Measurements from ENCODE around the gene FAM89A. TPM values are rescaled to one million over a fixed set of nuclear protein-coding genes. Genes with fewer than 3 reads are reported as not detected.

FAM89A gene
- total and polyA plus RNA-seq, 2 donors (not counting 3 experiments of a cell fraction or from before 2014, with no cell fraction given): 21.0 to 24.0 TPM

DNA sequence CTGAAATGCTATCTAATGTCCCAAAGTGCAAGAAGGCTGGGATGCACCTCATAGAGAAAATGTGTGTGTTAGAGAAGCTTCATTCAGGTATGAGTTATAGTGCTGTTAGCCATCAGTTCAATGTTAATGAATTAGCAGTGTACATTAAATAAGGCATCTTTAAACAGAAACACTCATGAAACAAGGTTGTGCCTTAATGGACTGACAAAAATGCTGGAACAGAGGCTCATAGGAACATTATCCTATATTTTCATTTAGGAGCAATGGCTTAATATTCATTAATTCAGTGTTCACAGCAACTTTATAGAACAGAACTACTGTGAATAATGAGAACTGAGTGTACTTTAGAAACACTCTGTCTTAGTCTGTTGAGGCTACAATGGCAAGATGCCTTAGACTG lies 15.2 kb upstream of the FAM89A start:
- H3K4me3 ChIP-seq (replicated peaks in 1 of 3; ENCODE audit: insufficient read depth in 1 of 3, low read depth in 1 of 3, low read length in 3 of 3): no peak overlapping the region
- H3K9ac ChIP-seq (replicated peaks; ENCODE audit: extremely low read depth, insufficient read depth, low read length): no peak overlapping the region
- POLR2A ChIA-PET: no interaction called here
- no peaks in the 10 kb centered on the region for H3K36me3 ChIP-seq (ENCODE audit: control insufficient read depth in 2 of 2, extremely low read depth in 1 of 2, insufficient read depth in 2 of 2, low read length in 2 of 2)
- no peak overlapping the region for H3K27ac ChIP-seq (ENCODE audit: insufficient read depth, low read depth, low read length)
- TF ChIP-seq MYC (IDR thresholded peaks at IDR 0.05; ENCODE audit: low read depth, low read length): no peak
- no peak for TF ChIP-seq POLR2A (IDR thresholded peaks at IDR 0.05; ENCODE audit: low read depth, low read length)
- no peak for TF ChIP-seq POLR2AphosphoS5 (IDR thresholded peaks at IDR 0.05; ENCODE audit: insufficient read depth, low read depth, low read length)
- TF ChIP-seq EZH2 (IDR thresholded peaks at IDR 0.05; ENCODE audit: borderline replicate concordance, low read depth, low read length, severe bottlenecking): no peak
- TF ChIP-seq, protein P1, sequence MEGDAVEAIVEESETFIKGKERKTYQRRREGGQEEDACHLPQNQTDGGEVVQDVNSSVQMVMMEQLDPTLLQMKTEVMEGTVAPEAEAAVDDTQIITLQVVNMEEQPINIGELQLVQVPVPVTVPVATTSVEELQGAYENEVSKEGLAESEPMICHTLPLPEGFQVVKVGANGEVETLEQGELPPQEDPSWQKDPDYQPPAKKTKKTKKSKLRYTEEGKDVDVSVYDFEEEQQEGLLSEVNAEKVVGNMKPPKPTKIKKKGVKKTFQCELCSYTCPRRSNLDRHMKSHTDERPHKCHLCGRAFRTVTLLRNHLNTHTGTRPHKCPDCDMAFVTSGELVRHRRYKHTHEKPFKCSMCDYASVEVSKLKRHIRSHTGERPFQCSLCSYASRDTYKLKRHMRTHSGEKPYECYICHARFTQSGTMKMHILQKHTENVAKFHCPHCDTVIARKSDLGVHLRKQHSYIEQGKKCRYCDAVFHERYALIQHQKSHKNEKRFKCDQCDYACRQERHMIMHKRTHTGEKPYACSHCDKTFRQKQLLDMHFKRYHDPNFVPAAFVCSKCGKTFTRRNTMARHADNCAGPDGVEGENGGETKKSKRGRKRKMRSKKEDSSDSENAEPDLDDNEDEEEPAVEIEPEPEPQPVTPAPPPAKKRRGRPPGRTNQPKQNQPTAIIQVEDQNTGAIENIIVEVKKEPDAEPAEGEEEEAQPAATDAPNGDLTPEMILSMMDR (IDR thresholded peaks at IDR 0.05; ENCODE audit: extremely low read depth in 1 of 2, insufficient read depth in 1 of 2, low read depth in 1 of 2, low read length in 2 of 2): no peak
- CTCF ChIA-PET: no interaction called here
- no peaks in the 10 kb centered on the region for H3K9me1 ChIP-seq (replicated peaks; ENCODE audit: control insufficient read depth, extremely low read depth, insufficient read depth, low read length)
- dilution Hi-C loops (cut with MboI; ENCODE audit: extremely low pct_ligation_motif_present, low sequenced_read_pairs): no loop called here
- peaks cover 0 to 8% of the 10 kb centered on the region in 2 experiments for H3K27me3 ChIP-seq (ENCODE audit: control insufficient read depth in 2 of 2, insufficient read depth in 2 of 2, low read length in 2 of 2)
- intact Hi-C loops (cut with micrococcal nuclease): no loop called here
- no peak overlapping the region for H2AFZ ChIP-seq (ENCODE audit: low read depth, low read length)
- H3K4me1 ChIP-seq (ENCODE audit: control insufficient read depth, extremely low read depth, insufficient read depth, low read length): peaks cover 8% of the 10 kb centered on the region
- no peaks in the 10 kb centered on the region for H4K20me1 ChIP-seq (replicated peaks; ENCODE audit: control insufficient read depth, extremely low read depth, insufficient read depth, low read length)
- H3K9me3 ChIP-seq (replicated peaks; ENCODE audit: control insufficient read depth, insufficient read depth, low read length): no peaks in the 10 kb centered on the region
- no TSS peak for BruUV-seq (replicated peaks)
- no peak overlapping the region for H3K4me2 ChIP-seq (ENCODE audit: insufficient read depth, low read length)
- DNase-seq (ENCODE audit: low read depth, low spot score) (no peak), FAIRE-seq (no peak)
- H3K79me2 ChIP-seq (ENCODE audit: control insufficient read depth, insufficient read depth, low read length): no peaks in the 10 kb centered on the region

GRCh38 chr1:231053493-231054162 lies 13.6 kb upstream of the FAM89A start:
- Histone ChIP-seq H3K27me3 (ENCODE audit: control insufficient read depth in 2 of 2, insufficient read depth in 2 of 2, low read length in 2 of 2) (peaks cover 0 to 7% of the 10 kb centered on the region in 2 experiments), H3K79me2 (ENCODE audit: control insufficient read depth, insufficient read depth, low read length) (no peaks in the 10 kb centered on the region), H3K4me3 (replicated peaks in 1 of 3; ENCODE audit: insufficient read depth in 1 of 3, low read depth in 1 of 3, low read length in 3 of 3) (no peak overlapping the region), H3K9me1 (replicated peaks; ENCODE audit: control insufficient read depth, extremely low read depth, insufficient read depth, low read length) (no peaks in the 10 kb centered on the region), H2AFZ (ENCODE audit: low read depth, low read length) (no peak overlapping the region), H3K9me3 (replicated peaks; ENCODE audit: control insufficient read depth, insufficient read depth, low read length) (no peaks in the 10 kb centered on the region), H3K9ac (replicated peaks; ENCODE audit: extremely low read depth, insufficient read depth, low read length) (no peak overlapping the region), H3K36me3 (ENCODE audit: control insufficient read depth in 2 of 2, extremely low read depth in 1 of 2, insufficient read depth in 2 of 2, low read length in 2 of 2) (no peaks in the 10 kb centered on the region), H3K4me2 (ENCODE audit: insufficient read depth, low read length) (no peak overlapping the region), H3K27ac (ENCODE audit: insufficient read depth, low read depth, low read length) (no peak overlapping the region), H4K20me1 (replicated peaks; ENCODE audit: control insufficient read depth, extremely low read depth, insufficient read depth, low read length) (no peaks in the 10 kb centered on the region), H3K4me1 (ENCODE audit: control insufficient read depth, extremely low read depth, insufficient read depth, low read length) (no peaks in the 10 kb centered on the region)
- FAIRE-seq (peak; percentile 63), DNase-seq (ENCODE audit: low read depth, low spot score) (peak; percentile 75)
- BruUV-seq (replicated peaks): no TSS peak
- POLR2A ChIA-PET: no interaction called here
- no peak for TF ChIP-seq FOS (IDR thresholded peaks at IDR 0.05; ENCODE audit: borderline replicate concordance, insufficient read depth, low read length)
- TF ChIP-seq, protein P1 (IDR thresholded peaks at IDR 0.05; ENCODE audit: extremely low read depth in 1 of 2, insufficient read depth in 1 of 2, low read depth in 1 of 2, low read length in 2 of 2): no peak
- no peak for TF ChIP-seq POLR2A (IDR thresholded peaks at IDR 0.05; ENCODE audit: low read depth, low read length)
- no peak for TF ChIP-seq GATA2 (IDR thresholded peaks at IDR 0.05; ENCODE audit: insufficient read depth, insufficient read length, low read depth, low read length)
- TF ChIP-seq MYC (IDR thresholded peaks at IDR 0.05; ENCODE audit: low read depth, low read length): no peak
- no peak for TF ChIP-seq POLR2AphosphoS5 (IDR thresholded peaks at IDR 0.05; ENCODE audit: insufficient read depth, low read depth, low read length)
- no peak for TF ChIP-seq EZH2 (IDR thresholded peaks at IDR 0.05; ENCODE audit: borderline replicate concordance, low read depth, low read length, severe bottlenecking)
- TF ChIP-seq JUN (IDR thresholded peaks at IDR 0.05; ENCODE audit: borderline replicate concordance, insufficient read depth, insufficient read length, low read depth): no peak
- TF ChIP-seq, protein P2, sequence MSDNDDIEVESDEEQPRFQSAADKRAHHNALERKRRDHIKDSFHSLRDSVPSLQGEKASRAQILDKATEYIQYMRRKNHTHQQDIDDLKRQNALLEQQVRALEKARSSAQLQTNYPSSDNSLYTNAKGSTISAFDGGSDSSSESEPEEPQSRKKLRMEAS (IDR thresholded peaks at IDR 0.05; ENCODE audit: insufficient read depth, insufficient read length): no peak
- intact Hi-C loops (cut with micrococcal nuclease) (no loop called here), dilution Hi-C loops (cut with MboI; ENCODE audit: extremely low pct_ligation_motif_present, low sequenced_read_pairs) (no loop called here)
- CTCF ChIA-PET: interaction anchor here (0.8 to 1.5 kb wide), 6 partner anchors 14 to 549 kb away, joined by 3 to 13 read pairs (median 3); no protein-coding TSS in a partner anchor

Data from endothelial cell of umbilical vein (primary cell).